Peyer's patch (tissue), 4 donors: Measurements from ENCODE around the gene IL1F10. TPM values are rescaled to one million over a fixed set of nuclear protein-coding genes. Genes with fewer than 3 reads are reported as not detected.

Source experiments
- DNase-seq, 3 donors: peaks; one replicate each; pipeline ENCODE4 v3.0.0-alpha.2; 2017 to 2019
- H3K27ac ChIP-seq, 4 donors: fragments of 200-600 bp; sonication (generic); one replicate each; pipeline ENCODE4 v1.5.1; 2016 to 2019
- H3K27me3 ChIP-seq, 2 donors: fragments of 200-600 bp; sonication (generic); one replicate each; pipeline ENCODE4 v1.5.1; 2019
- H3K36me3 ChIP-seq, 3 donors: fragments of 200-600 bp; sonication (generic); one replicate each; pipeline ENCODE4 v1.5.1; 2016 to 2019
- H3K4me1 ChIP-seq, 4 donors: fragments of 200-600 bp; sonication (generic); one replicate each; pipeline ENCODE4 v1.5.1; 2016 to 2019
- H3K4me3 ChIP-seq, 4 donors: fragments of 200-600 bp; sonication (generic); 1 replicate in 3 of 4; 2 replicates in 1 of 4; pipeline ENCODE4 v1.5.1; 2016 to 2019; ENCODE audit warnings: mild to moderate bottlenecking in 1 of 4
- H3K9me3 ChIP-seq, 4 donors: fragments of 200-600 bp; sonication (generic); one replicate each; pipeline ENCODE4 v1.5.1; 2016 to 2019; ENCODE audit warnings: mild to moderate bottlenecking in 1 of 4
- POLR2A ChIP-seq, 2 donors: fragments of 450-650 bp; IDR thresholded peaks; one replicate each; pipeline ENCODE4 v1.5.1; 2017; ENCODE audit warnings: antibody characterized with exemption in 2 of 2, mild to moderate bottlenecking in 2 of 2, moderate library complexity in 2 of 2
- total RNA-seq, 4 donors: library from RNA; depleted of rRNA; stranded (reverse); fragments of >200 nt; gene quantifications; one replicate each; pipeline ENCODE4 v1.1.0, GENCODE V29; 2016
- TF ChIP-seq, protein P1 (sequence below), 6 experiments: fragments of 450-650 bp in 4 of 6; fragments of 200-600 bp in 2 of 6; sonication (generic) in 1 of 6; IDR thresholded peaks; one replicate each; pipeline ENCODE4 v1.5.1; 2017 to 2019; ENCODE audit warnings: antibody characterized with exemption in 6 of 6, mild to moderate bottlenecking in 3 of 6, moderate library complexity in 1 of 6

IL1F10 gene
- total RNA-seq, 4 donors from 2014 or later: not detected

DNA sequence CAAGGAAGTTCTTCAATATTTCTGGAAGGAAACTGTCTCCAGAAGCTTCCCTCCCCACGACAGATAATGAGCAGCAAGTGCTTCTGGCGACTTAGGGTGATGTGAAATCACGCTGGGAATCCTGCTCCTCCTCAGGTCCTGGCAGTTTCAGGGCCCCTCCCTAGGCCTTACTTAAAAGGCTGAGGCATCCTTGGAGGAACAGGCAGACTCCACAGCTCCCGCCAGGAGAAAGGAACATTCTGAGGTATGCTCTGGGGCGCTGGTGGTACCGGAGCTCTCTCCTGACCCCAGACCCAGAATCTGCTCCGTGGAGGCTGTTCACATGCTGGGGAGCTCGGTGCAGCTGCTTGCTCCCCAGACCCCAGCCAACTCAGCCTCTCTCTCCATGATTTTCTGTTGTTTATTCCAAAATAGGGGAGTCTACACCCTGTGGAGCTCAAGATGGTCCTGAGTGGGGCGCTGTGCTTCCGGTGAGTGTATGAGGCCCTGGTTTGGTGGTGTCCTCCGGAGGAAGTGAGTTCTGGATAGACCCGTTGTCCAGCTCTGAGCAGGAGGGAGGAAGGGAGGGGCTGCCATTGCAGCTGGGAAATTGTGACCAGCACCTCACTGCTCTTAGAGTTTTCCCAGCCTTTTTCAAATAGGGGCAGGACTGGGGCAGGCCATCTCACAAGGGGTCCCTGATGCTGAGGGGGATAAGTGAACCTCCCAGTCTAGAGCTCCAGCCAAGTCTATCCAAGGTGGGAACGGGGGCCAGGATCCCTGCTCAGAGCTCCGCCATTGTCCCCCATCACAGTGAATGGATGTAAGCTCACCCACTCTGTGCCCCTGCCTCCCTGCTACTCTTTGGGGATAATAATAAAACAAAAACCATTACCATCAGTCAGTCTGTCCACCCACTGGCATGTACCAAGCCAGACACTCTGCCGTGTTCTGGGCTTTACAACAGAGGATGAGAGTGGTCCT lies 8.5 kb upstream of the IL1F10 start, which contains the start of gene IL36RN:
Gene IL36RN, plus strand, starts transcription at position 201 of the 963 bp plus-strand sequence. Its CDS starts 241 bp downstream, at position 442.
- Histone ChIP-seq H3K27ac (no peak within 1 kb of the TSS), H3K36me3 (no peaks in the 10 kb centered on the region), H3K9me3 (peaks cover 0 to 9% (median 0%) of the 10 kb centered on the region in 4 donors), H3K4me3 (no peak within 1 kb of the TSS), H3K27me3 (no peaks in the 10 kb centered on the region), H3K4me1 (no peaks in the 10 kb centered on the region)
- DNase-seq: no peak
- TF ChIP-seq POLR2A (IDR thresholded peaks at IDR 0.05): no peak
- TF ChIP-seq, protein P1, sequence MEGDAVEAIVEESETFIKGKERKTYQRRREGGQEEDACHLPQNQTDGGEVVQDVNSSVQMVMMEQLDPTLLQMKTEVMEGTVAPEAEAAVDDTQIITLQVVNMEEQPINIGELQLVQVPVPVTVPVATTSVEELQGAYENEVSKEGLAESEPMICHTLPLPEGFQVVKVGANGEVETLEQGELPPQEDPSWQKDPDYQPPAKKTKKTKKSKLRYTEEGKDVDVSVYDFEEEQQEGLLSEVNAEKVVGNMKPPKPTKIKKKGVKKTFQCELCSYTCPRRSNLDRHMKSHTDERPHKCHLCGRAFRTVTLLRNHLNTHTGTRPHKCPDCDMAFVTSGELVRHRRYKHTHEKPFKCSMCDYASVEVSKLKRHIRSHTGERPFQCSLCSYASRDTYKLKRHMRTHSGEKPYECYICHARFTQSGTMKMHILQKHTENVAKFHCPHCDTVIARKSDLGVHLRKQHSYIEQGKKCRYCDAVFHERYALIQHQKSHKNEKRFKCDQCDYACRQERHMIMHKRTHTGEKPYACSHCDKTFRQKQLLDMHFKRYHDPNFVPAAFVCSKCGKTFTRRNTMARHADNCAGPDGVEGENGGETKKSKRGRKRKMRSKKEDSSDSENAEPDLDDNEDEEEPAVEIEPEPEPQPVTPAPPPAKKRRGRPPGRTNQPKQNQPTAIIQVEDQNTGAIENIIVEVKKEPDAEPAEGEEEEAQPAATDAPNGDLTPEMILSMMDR (IDR thresholded peaks at IDR 0.05): no peak

DNA sequence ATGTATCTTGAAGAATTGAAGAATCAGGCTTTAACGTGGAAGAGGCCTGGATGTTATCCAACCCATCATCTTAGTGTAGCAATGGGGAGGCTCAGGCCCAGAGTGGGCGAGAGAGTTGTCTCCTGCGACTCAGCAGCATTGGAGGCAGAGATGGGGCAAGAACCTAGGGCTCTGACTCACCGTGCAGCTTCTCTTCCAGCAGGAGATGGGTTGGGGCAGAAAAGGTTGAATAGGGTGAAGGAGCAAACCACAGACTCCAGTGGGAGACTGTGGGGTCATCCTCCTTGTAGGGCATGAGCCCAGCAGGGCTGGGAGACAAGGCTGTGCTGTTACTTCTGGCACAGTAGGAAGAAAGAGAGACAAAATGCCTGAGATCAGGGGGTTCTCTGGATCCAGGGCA lies 7.4 kb upstream of the IL1F10 start:
- Histone ChIP-seq H3K4me3 (no peak overlapping the region), H3K27ac (no peak overlapping the region), H3K4me1 (no peaks in the 10 kb centered on the region), H3K36me3 (no peaks in the 10 kb centered on the region), H3K27me3 (no peaks in the 10 kb centered on the region), H3K9me3 (no peaks in the 10 kb centered on the region)
- TF ChIP-seq, protein P1 (IDR thresholded peaks at IDR 0.05): no peak
- no peak for TF ChIP-seq POLR2A (IDR thresholded peaks at IDR 0.05)
- no peak for DNase-seq

DNA sequence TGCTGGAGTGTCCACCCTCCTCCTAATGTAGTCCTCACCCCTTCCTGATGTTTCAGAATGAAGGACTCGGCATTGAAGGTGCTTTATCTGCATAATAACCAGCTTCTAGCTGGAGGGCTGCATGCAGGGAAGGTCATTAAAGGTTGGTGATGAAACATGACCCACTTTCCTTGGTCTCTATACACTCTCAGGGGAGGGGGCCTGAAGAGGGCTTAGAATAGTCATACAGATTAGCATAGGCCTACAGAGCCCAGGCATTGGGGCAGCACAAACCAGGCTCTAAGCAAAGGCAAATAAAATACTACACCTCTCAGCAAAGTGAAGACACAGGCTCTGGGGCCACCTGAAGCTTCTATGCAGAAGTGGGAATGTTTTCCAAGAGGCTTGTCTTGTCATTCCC lies 7.0 kb upstream of the IL1F10 start:
- H3K27me3 ChIP-seq: no peaks in the 10 kb centered on the region
- TF ChIP-seq POLR2A (IDR thresholded peaks at IDR 0.05): no peak
- TF ChIP-seq, protein P1 (IDR thresholded peaks at IDR 0.05): no peak
- H3K36me3 ChIP-seq: no peaks in the 10 kb centered on the region
- no peaks in the 10 kb centered on the region for H3K9me3 ChIP-seq
- no peak for DNase-seq
- no peak overlapping the region for H3K4me3 ChIP-seq
- H3K27ac ChIP-seq: no peak overlapping the region
- no peaks in the 10 kb centered on the region for H3K4me1 ChIP-seq

DNA sequence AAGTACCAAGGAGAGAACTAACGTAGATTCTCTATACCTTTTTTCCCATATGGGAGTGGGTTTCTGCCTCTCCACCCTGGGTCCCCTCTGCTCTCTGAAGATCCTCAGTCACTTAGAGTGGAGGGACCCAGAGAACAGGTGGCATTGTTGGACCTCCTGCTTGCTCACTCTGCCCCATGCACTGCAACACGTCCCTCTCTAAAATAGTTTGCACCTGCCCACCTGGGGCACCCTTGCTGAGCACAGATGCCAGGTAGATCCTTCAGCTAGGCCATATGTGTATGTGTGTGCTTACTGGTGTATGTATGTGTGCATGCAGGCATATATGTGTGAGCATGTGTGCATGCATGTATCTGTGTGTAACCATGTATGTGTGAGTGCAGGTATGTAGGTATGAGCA lies 6.5 kb upstream of the IL1F10 start:
- Histone ChIP-seq H3K36me3 (no peaks in the 10 kb centered on the region), H3K4me3 (no peak overlapping the region), H3K27me3 (no peaks in the 10 kb centered on the region), H3K27ac (no peak overlapping the region), H3K4me1 (no peaks in the 10 kb centered on the region), H3K9me3 (no peaks in the 10 kb centered on the region)
- no peak for DNase-seq
- TF ChIP-seq, protein P1 (IDR thresholded peaks at IDR 0.05): no peak
- TF ChIP-seq POLR2A (IDR thresholded peaks at IDR 0.05): no peak

DNA sequence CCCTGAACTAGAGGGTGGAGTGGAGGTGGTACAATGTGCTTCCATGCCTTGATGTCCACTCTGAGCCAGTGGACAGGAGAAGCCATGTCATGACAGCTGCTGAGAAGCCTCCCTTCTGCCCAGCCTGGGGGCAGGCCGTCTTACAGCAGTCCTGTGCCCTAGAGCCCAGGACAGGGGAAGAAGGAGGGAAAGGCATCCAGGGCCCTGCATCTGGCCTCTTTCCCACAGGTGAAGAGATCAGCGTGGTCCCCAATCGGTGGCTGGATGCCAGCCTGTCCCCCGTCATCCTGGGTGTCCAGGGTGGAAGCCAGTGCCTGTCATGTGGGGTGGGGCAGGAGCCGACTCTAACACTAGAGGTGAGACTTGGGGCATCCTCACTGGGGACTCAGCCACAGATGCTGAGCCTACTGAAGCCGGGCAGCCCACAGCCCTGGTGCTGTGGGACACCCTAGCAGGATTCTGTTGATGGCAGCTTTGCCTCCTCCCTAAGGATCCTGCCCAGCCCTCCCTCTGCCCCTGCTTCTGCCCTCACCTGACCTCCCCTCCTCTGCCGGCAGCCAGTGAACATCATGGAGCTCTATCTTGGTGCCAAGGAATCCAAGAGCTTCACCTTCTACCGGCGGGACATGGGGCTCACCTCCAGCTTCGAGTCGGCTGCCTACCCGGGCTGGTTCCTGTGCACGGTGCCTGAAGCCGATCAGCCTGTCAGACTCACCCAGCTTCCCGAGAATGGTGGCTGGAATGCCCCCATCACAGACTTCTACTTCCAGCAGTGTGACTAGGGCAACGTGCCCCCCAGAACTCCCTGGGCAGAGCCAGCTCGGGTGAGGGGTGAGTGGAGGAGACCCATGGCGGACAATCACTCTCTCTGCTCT lies 5.6 kb upstream of the IL1F10 start:
- no peaks in the 10 kb centered on the region for H3K9me3 ChIP-seq
- no peak overlapping the region for H3K27ac ChIP-seq
- TF ChIP-seq, protein P1 (IDR thresholded peaks at IDR 0.05): no peak
- no peak for TF ChIP-seq POLR2A (IDR thresholded peaks at IDR 0.05)
- no peaks in the 10 kb centered on the region for H3K36me3 ChIP-seq
- no peaks in the 10 kb centered on the region for H3K27me3 ChIP-seq
- no peaks in the 10 kb centered on the region for H3K4me1 ChIP-seq
- no peak for DNase-seq
- no peak overlapping the region for H3K4me3 ChIP-seq
